Heart left ventricle (tissue), 16 donors: ENCODE data around the gene RBM26. TPM values are rescaled to one million over a fixed set of nuclear protein-coding genes. Genes with fewer than 3 reads are reported as not detected.

Source experiments
- ATAC-seq, 4 donors: fragments of 200-7000 bp; cut with Tn5 transposase; one replicate each; pipeline ENCODE4 v1.9.1; 2020 to 2022; ENCODE audit warnings: moderate library complexity in 4 of 4, mild to moderate bottlenecking in 3 of 4, moderate number of reproducible peaks in 1 of 4
- DNase-seq, 5 donors: peaks; one replicate each; pipeline ENCODE4 v3.0.0-alpha.2; 2020
- H3K27ac ChIP-seq, 12 donors: fragments of 200-600 bp; sonication (generic) in 4 of 12; one replicate each; pipeline versions ENCODE4 v1.5.0 to v1.8.0; 2016 to 2022; ENCODE audit warnings: mild to moderate bottlenecking in 2 of 12
- H3K27me3 ChIP-seq, 9 donors: fragments of 200-600 bp; sonication (generic) in 2 of 9; one replicate each; pipeline versions ENCODE4 v1.5.1 to v1.8.0; 2016 to 2022; ENCODE audit warnings: mild to moderate bottlenecking in 3 of 9
- H3K36me3 ChIP-seq, 9 donors: fragments of 200-600 bp; sonication (generic) in 2 of 9; one replicate each; pipeline versions ENCODE4 v1.5.0 to v1.8.0; 2018 to 2022; ENCODE audit warnings: mild to moderate bottlenecking in 2 of 9
- H3K4me1 ChIP-seq, 12 donors: fragments of 200-600 bp; sonication (generic) in 4 of 12; one replicate each; pipeline versions ENCODE4 v1.5.0 to v1.8.0; 2016 to 2022; ENCODE audit warnings: mild to moderate bottlenecking in 3 of 12
- H3K4me3 ChIP-seq, 12 donors: fragments of 200-600 bp; sonication (generic) in 4 of 12; one replicate each; pipeline versions ENCODE4 v1.5.0 to v1.8.0; 2017 to 2022; ENCODE audit warnings: mild to moderate bottlenecking in 9 of 12, moderate library complexity in 4 of 12
- H3K9me3 ChIP-seq, 12 donors: fragments of 200-600 bp; sonication (generic) in 4 of 12; one replicate each; pipeline versions ENCODE4 v1.5.0 to v1.8.0; 2016 to 2022; ENCODE audit warnings: mild to moderate bottlenecking in 1 of 12
- POLR2A ChIP-seq, 2 donors: fragments of 450-650 bp; IDR thresholded peaks; one replicate each; pipeline ENCODE4 v1.6.1; 2017; ENCODE audit warnings: antibody characterized with exemption in 2 of 2, mild to moderate bottlenecking in 2 of 2, moderate library complexity in 2 of 2
- WGBS, 4 donors: extraction: QIAGEN DNeasy Blood & Tissue Kit in 2 of 4; methylation state at CpG; one replicate each; pipeline versions ENCODE4 v1.1.5 to v1.1.7; 2013 to 2018; 5-methylcytosine and 5-hydroxymethylcytosine counted together
- intact Hi-C, 10 donors: fragments of 100-400 bp; cut with DNase I; formaldehyde crosslinking; loops; one replicate each; pipeline versions ENCODE4 v1.11.1 to v1.14.2; 2022
- polyA plus RNA-seq, 2 donors: library from polyadenylated mRNA; stranded (reverse); fragments of 200-250 nt; gene quantifications; one replicate each; pipeline ENCODE4 v1.2.3, GENCODE V29; 2013
- total RNA-seq, 9 donors: library from RNA; depleted of rRNA in 2 of 9; stranded (reverse); fragments of >200 nt in 2 of 9; fragmentation: NEBNext Ultra II Directional in 3 of 9; extraction: Animal tissue kit (Norgen Biotek cat#: 25700) in 3 of 9; gene quantifications; one replicate each; pipeline versions ENCODE4 v1.1.0 to v1.2.4, GENCODE V29; 2016 to 2023
- TF ChIP-seq, protein P1 (sequence below), 12 donors: fragments of 200-600 bp; sonication (generic) in 4 of 12; IDR thresholded peaks; one replicate each; pipeline versions ENCODE4 v1.5.0 to v1.8.0; 2018 to 2022; ENCODE audit warnings: antibody characterized with exemption in 12 of 12, mild to moderate bottlenecking in 5 of 12
- donor health status: ischemic (EF 13 %, LVEDD 7.1; RV severe dilation, severe dysfunction).
- donor health status: healthy with polysubstance abuse.
- donor health status: DM: no; HTN: yes; CAD: no.
- donor health status: DM: no; HTN: no; CAD: no.
- donor health status: ischemic (EF 25% LVEDD 6.9; RV normal size, moderate dysfunction).
- donor health status: ischemic (EF 25% LVEDD 5.7; RV mildly dilated, moderate dysfunction).
- donor health status: healthy.
- donor health status: DM: yes; HTN: yes; CAD: no.
- donor health status: ischemic (EF 35%, LVEDD 5.7; RV mildly dilated, moderate dysfunction).
- donor health status: nonischemic (EF 11% LVEDD 7.7; RV severe dilation, severe dysfunction).
- donor health status: DM: yes; HTN: yes; CAD: no.
- donor health status: PGD.
- donor health status: ischemic (EF 29% LVEDD 5.4; RV normal size, mild dysfunction).
- donor health status: nonischemic (EF 23%, LVEDD 6.1; RV moderate dilation, normal function).

Gene RBM26
- total and polyA plus RNA-seq, 11 donors: 11.5 to 28.4 (median 20.8) TPM

DNA sequence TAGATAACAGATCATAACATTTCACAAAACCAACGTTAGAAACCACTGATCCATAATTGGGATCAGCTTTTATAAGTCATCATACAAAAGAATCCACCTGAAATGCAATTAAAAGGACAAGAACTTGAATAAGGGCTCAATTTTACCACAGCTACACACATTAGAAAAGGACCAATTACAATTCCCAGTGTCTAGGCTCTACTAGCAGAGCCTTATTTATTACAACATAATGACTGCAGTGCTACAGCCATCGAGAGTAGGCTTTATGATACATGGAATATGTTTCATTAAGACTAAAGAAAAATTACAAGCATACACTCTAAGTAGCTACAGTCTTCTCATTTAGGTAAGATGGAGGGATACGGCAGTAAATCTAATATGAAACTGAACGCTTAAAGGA lies 2.9 kb downstream of the RBM26 start:
- peak overlapping the region in 1 of 12 donors; percentile 25 for H3K27ac ChIP-seq
- intact Hi-C loops: no loop called here
- ATAC-seq (no peak), DNase-seq (no peak)
- TF ChIP-seq, protein P1, sequence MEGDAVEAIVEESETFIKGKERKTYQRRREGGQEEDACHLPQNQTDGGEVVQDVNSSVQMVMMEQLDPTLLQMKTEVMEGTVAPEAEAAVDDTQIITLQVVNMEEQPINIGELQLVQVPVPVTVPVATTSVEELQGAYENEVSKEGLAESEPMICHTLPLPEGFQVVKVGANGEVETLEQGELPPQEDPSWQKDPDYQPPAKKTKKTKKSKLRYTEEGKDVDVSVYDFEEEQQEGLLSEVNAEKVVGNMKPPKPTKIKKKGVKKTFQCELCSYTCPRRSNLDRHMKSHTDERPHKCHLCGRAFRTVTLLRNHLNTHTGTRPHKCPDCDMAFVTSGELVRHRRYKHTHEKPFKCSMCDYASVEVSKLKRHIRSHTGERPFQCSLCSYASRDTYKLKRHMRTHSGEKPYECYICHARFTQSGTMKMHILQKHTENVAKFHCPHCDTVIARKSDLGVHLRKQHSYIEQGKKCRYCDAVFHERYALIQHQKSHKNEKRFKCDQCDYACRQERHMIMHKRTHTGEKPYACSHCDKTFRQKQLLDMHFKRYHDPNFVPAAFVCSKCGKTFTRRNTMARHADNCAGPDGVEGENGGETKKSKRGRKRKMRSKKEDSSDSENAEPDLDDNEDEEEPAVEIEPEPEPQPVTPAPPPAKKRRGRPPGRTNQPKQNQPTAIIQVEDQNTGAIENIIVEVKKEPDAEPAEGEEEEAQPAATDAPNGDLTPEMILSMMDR (IDR thresholded peaks at IDR 0.05): no peak
- TF ChIP-seq POLR2A (IDR thresholded peaks at IDR 0.05): no peak
- H3K4me1 ChIP-seq: peaks cover 3 to 80% (median 60%) of the 10 kb centered on the region in 12 donors
- H3K4me3 ChIP-seq: peak overlapping the region in 7 of 12 donors; percentile 68 to 90 (median 84)
- WGBS, 4 donors: 50 to 59% (median 55%) methylated on average over 4 of the region's 4 CpGs
- H3K36me3 ChIP-seq: peaks cover 0 to 20% (median 0%) of the 10 kb centered on the region in 9 donors
- no peaks in the 10 kb centered on the region for H3K9me3 ChIP-seq
- H3K27me3 ChIP-seq: no peaks in the 10 kb centered on the region

DNA sequence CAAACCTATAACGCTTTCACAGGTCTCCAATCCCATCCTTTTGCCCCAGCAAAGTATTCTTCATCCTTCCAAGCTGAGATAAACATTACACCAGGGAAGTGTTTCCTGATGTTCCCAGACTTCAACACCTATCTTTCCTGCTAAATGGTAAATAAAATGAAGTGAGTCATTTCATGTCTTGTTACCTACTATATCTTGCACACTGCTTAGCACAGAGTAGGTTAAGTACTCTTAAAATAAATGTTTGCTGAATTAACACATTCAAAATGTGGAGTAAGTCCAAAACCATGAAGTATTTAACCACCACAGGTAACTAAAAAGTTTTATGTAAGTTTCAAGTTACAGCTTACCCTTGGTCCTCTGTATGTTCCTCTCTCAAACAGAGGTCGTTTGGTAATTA lies 3.4 kb downstream of the RBM26 start:
- H3K4me3 ChIP-seq: peak overlapping the region in 1 of 12 donors; percentile 76
- H3K4me1 ChIP-seq: peaks cover 3 to 82% (median 60%) of the 10 kb centered on the region in 12 donors
- ATAC-seq (no peak), DNase-seq (no peak)
- TF ChIP-seq POLR2A (IDR thresholded peaks at IDR 0.05): no peak
- TF ChIP-seq, protein P1 (IDR thresholded peaks at IDR 0.05): no peak
- H3K9me3 ChIP-seq: no peaks in the 10 kb centered on the region
- intact Hi-C loops: no loop called here
- WGBS, 4 donors: 43 to 62% (median 49%) methylated on average over 2 of the region's 2 CpGs
- peak overlapping the region in 2 of 12 donors; percentile 3 to 25 for H3K27ac ChIP-seq
- no peaks in the 10 kb centered on the region for H3K27me3 ChIP-seq
- H3K36me3 ChIP-seq: peaks cover 0 to 24% (median 0%) of the 10 kb centered on the region in 9 donors

DNA sequence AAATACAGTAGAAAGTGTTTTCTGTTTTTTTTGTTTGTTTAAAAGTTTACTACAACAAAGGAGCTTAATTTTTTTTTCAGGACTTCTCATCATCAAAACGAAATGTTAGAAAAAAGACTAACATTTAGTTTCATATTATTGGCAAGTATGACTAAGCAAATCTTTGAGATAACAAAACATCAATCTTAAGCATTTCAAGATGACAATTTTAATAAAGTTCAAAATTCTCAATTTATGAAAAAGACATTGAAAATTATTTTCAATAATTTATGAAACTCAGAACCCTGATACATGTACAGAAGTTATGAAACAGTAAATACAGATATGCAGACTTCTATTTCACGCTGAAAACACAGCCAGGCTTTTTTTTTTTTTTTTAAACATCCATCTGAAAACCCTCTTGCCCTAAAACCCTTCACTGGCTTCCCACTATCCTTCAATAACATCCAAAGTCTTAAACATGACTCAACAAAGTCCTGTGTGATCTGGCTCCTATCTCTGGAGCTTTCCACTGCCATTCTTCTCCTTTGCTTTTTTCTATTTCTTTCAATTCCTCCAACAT lies 3.9 kb downstream of the RBM26 start:
- ATAC-seq (no peak), DNase-seq (no peak)
- Histone ChIP-seq H3K27ac (peak overlapping the region in 2 of 12 donors; percentile 3 to 25), H3K4me1 (peaks cover 3 to 79% (median 56%) of the 10 kb centered on the region in 12 donors), H3K4me3 (no peak overlapping the region), H3K9me3 (no peaks in the 10 kb centered on the region), H3K36me3 (peaks cover 0 to 24% (median 2%) of the 10 kb centered on the region in 9 donors), H3K27me3 (no peaks in the 10 kb centered on the region)
- intact Hi-C loops: no loop called here
- WGBS, 4 donors: 51 to 64% (median 58%) methylated on average over 2 of the region's 2 CpGs
- TF ChIP-seq, protein P1 (IDR thresholded peaks at IDR 0.05): no peak
- no peak for TF ChIP-seq POLR2A (IDR thresholded peaks at IDR 0.05)

DNA sequence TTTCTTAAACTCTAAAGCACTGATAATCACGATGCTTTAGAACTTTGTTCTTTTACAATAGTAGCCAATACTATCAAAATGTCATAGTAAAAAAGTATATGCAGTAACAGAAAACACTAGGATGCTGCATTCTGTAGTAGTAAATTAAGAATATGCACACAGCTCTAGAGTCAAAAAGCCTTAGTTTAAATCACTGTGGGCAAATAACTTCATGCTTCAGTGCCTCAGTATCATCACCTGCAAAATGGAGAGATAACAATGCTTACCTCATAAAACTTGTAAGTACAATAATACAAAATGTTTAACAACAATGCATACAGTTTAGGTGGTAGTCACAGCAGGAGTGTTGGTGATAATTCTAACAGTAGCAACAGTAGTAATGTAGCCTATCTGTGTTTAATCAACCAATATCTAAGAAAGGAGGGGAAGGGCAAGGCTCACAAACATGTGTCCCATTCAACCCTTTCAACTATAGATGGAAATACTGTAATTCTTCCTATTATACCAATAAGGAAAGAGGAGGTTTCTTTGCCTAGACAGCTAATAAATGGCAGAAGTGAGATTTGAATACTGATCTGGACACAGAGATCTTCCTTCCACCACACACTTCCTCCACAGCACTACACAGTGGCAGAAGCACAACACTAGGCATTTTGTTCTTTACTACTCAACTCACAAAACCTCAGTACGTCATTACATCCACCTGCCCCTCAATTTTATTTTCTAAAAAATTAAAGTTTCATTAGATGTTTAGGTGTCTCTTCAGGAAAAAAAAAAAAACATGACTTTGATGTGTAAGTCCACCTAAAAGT lies 4.6 kb downstream of the RBM26 start:
- H3K4me3 ChIP-seq: no peak overlapping the region
- no peak for ATAC-seq
- no peak overlapping the region for H3K27ac ChIP-seq
- no peak for TF ChIP-seq POLR2A (IDR thresholded peaks at IDR 0.05)
- TF ChIP-seq, protein P1 (IDR thresholded peaks at IDR 0.05): no peak
- intact Hi-C loops: no loop called here
- WGBS, 4 donors: 56 to 67% (median 62%) methylated on average over 2 of the region's 2 CpGs
- H3K9me3 ChIP-seq: peaks cover 0 to 2% (median 0%) of the 10 kb centered on the region in 12 donors
- DNase-seq: no peak
- H3K36me3 ChIP-seq: peaks cover 0 to 29% (median 8%) of the 10 kb centered on the region in 9 donors
- peaks cover 3 to 72% (median 51%) of the 10 kb centered on the region in 12 donors for H3K4me1 ChIP-seq
- H3K27me3 ChIP-seq: no peaks in the 10 kb centered on the region
